ENCODE measurements around the gene OSBPL9.

Gene OSBPL9

DNA sequence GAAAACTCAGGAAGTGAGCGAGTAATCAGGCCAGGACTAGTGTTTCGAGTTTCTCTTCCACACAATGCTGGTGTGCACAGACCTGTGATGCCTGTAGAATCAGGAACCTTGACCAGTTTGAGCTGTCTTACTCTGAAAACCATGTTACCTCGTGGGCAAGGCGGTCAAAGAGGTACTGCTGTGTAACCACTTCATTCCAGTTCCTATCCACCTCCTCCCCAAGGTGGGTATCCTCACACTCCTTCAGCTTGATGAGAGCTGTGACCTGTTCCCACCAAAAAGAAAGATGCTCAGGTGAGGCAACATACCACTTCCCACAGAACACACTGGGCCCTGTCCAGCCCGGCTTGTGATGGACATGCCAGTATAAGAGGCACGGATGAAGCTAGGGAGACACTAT, 173.5 kb downstream of the OSBPL9 start:
- H3K27me3 ChIP-seq (ENCODE audit: insufficient read depth, poor library complexity, severe bottlenecking): no peaks in the 10 kb centered on the region
- H3K4me3 ChIP-seq (replicated peaks; ENCODE audit: insufficient read depth, low read length): no peak overlapping the region
- DNase-seq (ENCODE audit: low read depth in 1 of 2, low spot score in 1 of 2): no peak
- no peak overlapping the region for H3K27ac ChIP-seq (replicated peaks)
- TF ChIP-seq SPI1 (IDR thresholded peaks at IDR 0.05; ENCODE audit: borderline replicate concordance, low read depth) (no peak), GABPA (IDR thresholded peaks at IDR 0.05; ENCODE audit: low read depth) (no peak), POLR2AphosphoS5 (IDR thresholded peaks at IDR 0.05; ENCODE audit: low read depth) (no peak)
- TF ChIP-seq, protein P1, sequence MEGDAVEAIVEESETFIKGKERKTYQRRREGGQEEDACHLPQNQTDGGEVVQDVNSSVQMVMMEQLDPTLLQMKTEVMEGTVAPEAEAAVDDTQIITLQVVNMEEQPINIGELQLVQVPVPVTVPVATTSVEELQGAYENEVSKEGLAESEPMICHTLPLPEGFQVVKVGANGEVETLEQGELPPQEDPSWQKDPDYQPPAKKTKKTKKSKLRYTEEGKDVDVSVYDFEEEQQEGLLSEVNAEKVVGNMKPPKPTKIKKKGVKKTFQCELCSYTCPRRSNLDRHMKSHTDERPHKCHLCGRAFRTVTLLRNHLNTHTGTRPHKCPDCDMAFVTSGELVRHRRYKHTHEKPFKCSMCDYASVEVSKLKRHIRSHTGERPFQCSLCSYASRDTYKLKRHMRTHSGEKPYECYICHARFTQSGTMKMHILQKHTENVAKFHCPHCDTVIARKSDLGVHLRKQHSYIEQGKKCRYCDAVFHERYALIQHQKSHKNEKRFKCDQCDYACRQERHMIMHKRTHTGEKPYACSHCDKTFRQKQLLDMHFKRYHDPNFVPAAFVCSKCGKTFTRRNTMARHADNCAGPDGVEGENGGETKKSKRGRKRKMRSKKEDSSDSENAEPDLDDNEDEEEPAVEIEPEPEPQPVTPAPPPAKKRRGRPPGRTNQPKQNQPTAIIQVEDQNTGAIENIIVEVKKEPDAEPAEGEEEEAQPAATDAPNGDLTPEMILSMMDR (IDR thresholded peaks at IDR 0.05; ENCODE audit: insufficient read depth, low read length): no peak
- TF ChIP-seq, protein P2, sequence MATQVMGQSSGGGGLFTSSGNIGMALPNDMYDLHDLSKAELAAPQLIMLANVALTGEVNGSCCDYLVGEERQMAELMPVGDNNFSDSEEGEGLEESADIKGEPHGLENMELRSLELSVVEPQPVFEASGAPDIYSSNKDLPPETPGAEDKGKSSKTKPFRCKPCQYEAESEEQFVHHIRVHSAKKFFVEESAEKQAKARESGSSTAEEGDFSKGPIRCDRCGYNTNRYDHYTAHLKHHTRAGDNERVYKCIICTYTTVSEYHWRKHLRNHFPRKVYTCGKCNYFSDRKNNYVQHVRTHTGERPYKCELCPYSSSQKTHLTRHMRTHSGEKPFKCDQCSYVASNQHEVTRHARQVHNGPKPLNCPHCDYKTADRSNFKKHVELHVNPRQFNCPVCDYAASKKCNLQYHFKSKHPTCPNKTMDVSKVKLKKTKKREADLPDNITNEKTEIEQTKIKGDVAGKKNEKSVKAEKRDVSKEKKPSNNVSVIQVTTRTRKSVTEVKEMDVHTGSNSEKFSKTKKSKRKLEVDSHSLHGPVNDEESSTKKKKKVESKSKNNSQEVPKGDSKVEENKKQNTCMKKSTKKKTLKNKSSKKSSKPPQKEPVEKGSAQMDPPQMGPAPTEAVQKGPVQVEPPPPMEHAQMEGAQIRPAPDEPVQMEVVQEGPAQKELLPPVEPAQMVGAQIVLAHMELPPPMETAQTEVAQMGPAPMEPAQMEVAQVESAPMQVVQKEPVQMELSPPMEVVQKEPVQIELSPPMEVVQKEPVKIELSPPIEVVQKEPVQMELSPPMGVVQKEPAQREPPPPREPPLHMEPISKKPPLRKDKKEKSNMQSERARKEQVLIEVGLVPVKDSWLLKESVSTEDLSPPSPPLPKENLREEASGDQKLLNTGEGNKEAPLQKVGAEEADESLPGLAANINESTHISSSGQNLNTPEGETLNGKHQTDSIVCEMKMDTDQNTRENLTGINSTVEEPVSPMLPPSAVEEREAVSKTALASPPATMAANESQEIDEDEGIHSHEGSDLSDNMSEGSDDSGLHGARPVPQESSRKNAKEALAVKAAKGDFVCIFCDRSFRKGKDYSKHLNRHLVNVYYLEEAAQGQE (IDR thresholded peaks at IDR 0.05; ENCODE audit: insufficient replicate concordance, low read depth): no peak

DNA sequence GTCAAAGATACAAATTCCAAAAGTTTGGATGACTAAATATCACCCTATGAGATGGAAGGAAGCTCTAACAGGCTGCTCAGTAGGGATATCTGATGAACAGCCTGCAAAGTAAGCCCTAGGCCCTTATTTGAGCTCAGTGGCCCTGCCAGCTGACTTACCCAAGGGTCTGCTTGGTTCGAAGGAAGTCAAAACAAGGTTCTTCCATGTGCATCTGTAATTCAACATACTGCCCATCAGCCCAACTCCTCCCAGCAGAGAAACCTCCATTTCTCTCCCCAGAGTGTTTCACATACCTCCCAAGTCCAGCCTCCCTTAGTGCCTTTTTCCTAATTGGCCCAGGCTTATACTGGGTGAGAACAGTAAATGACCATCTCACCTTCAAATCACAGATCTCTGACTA, 175.0 kb downstream of the OSBPL9 start:
- Histone ChIP-seq H3K27ac (replicated peaks) (no peak overlapping the region), H3K27me3 (ENCODE audit: insufficient read depth, poor library complexity, severe bottlenecking) (no peaks in the 10 kb centered on the region), H3K4me3 (replicated peaks; ENCODE audit: insufficient read depth, low read length) (no peak overlapping the region)
- no peak for DNase-seq (ENCODE audit: low read depth in 1 of 2, low spot score in 1 of 2)
- TF ChIP-seq GABPA (IDR thresholded peaks at IDR 0.05; ENCODE audit: low read depth): no peak
- TF ChIP-seq POLR2AphosphoS5 (IDR thresholded peaks at IDR 0.05; ENCODE audit: low read depth): no peak
- TF ChIP-seq SPI1 (IDR thresholded peaks at IDR 0.05; ENCODE audit: borderline replicate concordance, low read depth): no peak
- TF ChIP-seq, protein P1 (IDR thresholded peaks at IDR 0.05; ENCODE audit: insufficient read depth, low read length): no peak

DNA sequence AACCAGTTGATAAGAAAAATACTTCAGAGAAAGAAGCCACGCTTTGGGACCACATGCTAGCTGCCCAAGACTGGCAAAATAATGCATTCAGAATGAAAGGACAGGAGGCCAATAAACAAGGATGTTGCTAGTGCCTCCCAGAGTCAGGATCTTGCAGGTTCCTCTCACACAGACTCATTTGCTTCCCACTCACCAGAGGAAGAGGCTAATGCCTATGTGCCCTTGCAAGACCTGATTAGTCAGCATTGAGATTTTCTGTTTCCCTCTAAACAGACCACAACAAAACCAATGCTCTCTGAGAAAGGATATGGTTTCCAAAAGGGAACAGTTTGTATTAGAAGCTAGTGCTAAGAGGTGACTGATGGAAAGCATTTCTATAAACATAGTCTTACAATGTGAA, 176.0 kb downstream of the OSBPL9 start:
- H3K27ac ChIP-seq (replicated peaks): no peak overlapping the region
- H3K4me3 ChIP-seq (replicated peaks; ENCODE audit: insufficient read depth, low read length): no peak overlapping the region
- DNase-seq (ENCODE audit: low read depth in 1 of 2, low spot score in 1 of 2): peak in 1 of 2 experiments; percentile 5
- no peaks in the 10 kb centered on the region for H3K27me3 ChIP-seq (ENCODE audit: insufficient read depth, poor library complexity, severe bottlenecking)
- TF ChIP-seq, protein P1 (IDR thresholded peaks at IDR 0.05; ENCODE audit: insufficient read depth, low read length): no peak
- no peak for TF ChIP-seq GABPA (IDR thresholded peaks at IDR 0.05; ENCODE audit: low read depth)
- no peak for TF ChIP-seq POLR2AphosphoS5 (IDR thresholded peaks at IDR 0.05; ENCODE audit: low read depth)
- TF ChIP-seq, protein P2 (IDR thresholded peaks at IDR 0.05; ENCODE audit: insufficient replicate concordance, low read depth): no peak
- TF ChIP-seq SPI1 (IDR thresholded peaks at IDR 0.05; ENCODE audit: borderline replicate concordance, low read depth): no peak

DNA sequence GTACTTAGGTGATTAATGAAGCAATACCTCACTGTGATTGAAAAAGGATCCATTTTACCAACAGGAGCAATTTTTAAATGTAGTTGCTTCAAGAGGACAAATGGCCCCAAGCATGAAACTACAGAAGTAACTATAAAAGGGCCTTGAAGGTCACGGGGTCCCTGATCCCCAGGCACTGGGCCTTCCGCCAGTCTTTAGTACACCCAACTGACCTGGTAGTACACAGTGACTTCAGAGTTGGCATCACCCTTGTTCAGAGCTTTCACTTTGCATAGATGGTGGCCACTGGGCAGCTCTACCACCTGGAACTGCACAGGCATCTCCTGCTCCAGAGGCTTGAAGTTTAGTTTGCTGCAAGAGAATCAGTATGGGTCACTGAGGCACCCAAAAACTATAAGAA, 177.4 kb downstream of the OSBPL9 start:
- Histone ChIP-seq H3K27me3 (ENCODE audit: insufficient read depth, poor library complexity, severe bottlenecking) (no peaks in the 10 kb centered on the region), H3K4me3 (replicated peaks; ENCODE audit: insufficient read depth, low read length) (no peak overlapping the region), H3K27ac (replicated peaks) (no peak overlapping the region)
- no peak for TF ChIP-seq SPI1 (IDR thresholded peaks at IDR 0.05; ENCODE audit: borderline replicate concordance, low read depth)
- no peak for TF ChIP-seq GABPA (IDR thresholded peaks at IDR 0.05; ENCODE audit: low read depth)
- TF ChIP-seq, protein P1 (IDR thresholded peaks at IDR 0.05; ENCODE audit: insufficient read depth, low read length): no peak
- TF ChIP-seq, protein P2 (IDR thresholded peaks at IDR 0.05; ENCODE audit: insufficient replicate concordance, low read depth): no peak
- TF ChIP-seq POLR2AphosphoS5 (IDR thresholded peaks at IDR 0.05; ENCODE audit: low read depth): no peak
- DNase-seq (ENCODE audit: low read depth in 1 of 2, low spot score in 1 of 2): no peak
